Panc1 (cell line): ENCODE results near the gene C1QTNF12.

Experiments
- CTCF ChIP-seq: fragments of 450-650 bp; IDR thresholded peaks from 2 replicates; pipeline ENCODE4 v1.5.1; 2017; ENCODE audit warnings: mild to moderate bottlenecking
- POLR2AphosphoS5 ChIP-seq: IDR thresholded peaks from 2 replicates; pipeline ENCODE4 v1.6.1; 2012; ENCODE audit warnings: mild to moderate bottlenecking, low read depth, low read length, moderate library complexity
- REST ChIP-seq, 2 experiments: IDR thresholded peaks; 2 replicates each; pipeline ENCODE4 v1.6.1; 2011 to 2012; ENCODE audit warnings: low read depth in 2 of 2, control low read depth in 1 of 2, low read length in 1 of 2, mild to moderate bottlenecking in 1 of 2, moderate library complexity in 1 of 2; ENCODE audit not compliant: insufficient read depth in 1 of 2

GRCh38 chr1:1206376-1206965 lies 40.1 kb downstream of the C1QTNF12 start, which contains the start of gene TNFRSF18:
- TF ChIP-seq CTCF: no peak
- no peak for TF ChIP-seq REST (IDR thresholded peaks at IDR 0.05; ENCODE audit: insufficient read depth in 1 of 2, low read depth in 2 of 2, low read length in 1 of 2)
- TF ChIP-seq POLR2AphosphoS5: no peak
